Natural killer cell treated with Interleukin-12 subunit alpha and Interleukin-12 subunit beta and Interleukin-15 and Interleukin-18, amount 100 ng/mL, for 72 hours (primary cell): ENCODE measurements around the gene AHCTF1. TPM values are rescaled to one million over a fixed set of nuclear protein-coding genes. Genes with fewer than 3 reads are reported as not detected.

ENCODE experiments used
- total RNA-seq, 2 donors: library from RNA; stranded (reverse); gene quantifications; one replicate each; pipeline ENCODE4 v1.2.3, GENCODE V29; 2022

Gene AHCTF1
- total RNA-seq, 2 donors from 2014 or later, result 38.9 to 53.8 TPM

Other genes starting within 250 kb of the AHCTF1 start
- 10 to 100 TPM; 12.3 to 18.2 TPM for gene SCCPDH, start 207.5 kb downstream of the AHCTF1 start, total RNA-seq
- gene ZNF695, start 76.1 kb upstream of the AHCTF1 start, total RNA-seq, result 1 to 10 TPM in 1 of 2 donors, under 1 TPM in 1; 0.33 to 1.2 TPM
- 1 to 10 TPM; 3.0 to 3.2 TPM for gene ZNF670, start 146.9 kb upstream of the AHCTF1 start, total RNA-seq
- gene ZNF669, start 172.4 kb upstream of the AHCTF1 start, total RNA-seq, result 10 to 100 TPM; 10.5 to 11.0 TPM
- gene ZNF124, start 240.1 kb upstream of the AHCTF1 start, total RNA-seq, result 10 to 100 TPM; 16.2 to 25.9 TPM